Kidney epithelial cell (primary cell): ENCODE data around the gene CELSR3. TPM values are rescaled to one million over a fixed set of nuclear protein-coding genes. Genes with fewer than 3 reads are reported as not detected.

ENCODE experiments used
- DNase-seq: peaks from one replicate; pipeline ENCODE4 v3.0.0-alpha.2; 2010; ENCODE audit warnings: low read depth
- H3K27me3 ChIP-seq: 2 replicates; pipeline ENCODE4 v1.6.0; 2011; ENCODE audit warnings: low read length; ENCODE audit not compliant: control insufficient read depth, insufficient read depth
- H3K36me3 ChIP-seq: 2 replicates; pipeline ENCODE4 v1.5.1; 2011; ENCODE audit warnings: low read length; ENCODE audit not compliant: control insufficient read depth, insufficient read depth
- H3K4me3 ChIP-seq: 2 replicates; pipeline ENCODE4 v1.5.1; 2011; ENCODE audit warnings: low read depth, mild to moderate bottlenecking, control low read depth, low read length
- CTCF ChIP-seq: IDR thresholded peaks from 2 replicates; pipeline ENCODE4 v1.5.1; 2011; ENCODE audit warnings: mild to moderate bottlenecking, moderate library complexity, low read length, control low read depth, inconsistent platforms; ENCODE audit not compliant: insufficient read depth, poor library complexity, severe bottlenecking
- total RNA-seq: library from RNA; depleted of rRNA; stranded (reverse); fragments of >200 nt; gene quantifications from 2 replicates; pipeline ENCODE4 v1.2.3, GENCODE V29; 2015

The CELSR3 gene
- total RNA-seq, 1 donor from 2014 or later: 5.2 TPM

- Histone ChIP-seq H3K27me3 (no peaks in the 10 kb centered on the region), H3K36me3 (peaks cover 1% of the 10 kb centered on the region), H3K4me3 (no peak overlapping the region)
- no peak for TF ChIP-seq CTCF
- no peak for DNase-seq
These were observed 39.7 kb upstream of the CELSR3 start for GRCh38 chr3:48702320-48702920.

- no peak for DNase-seq
- Histone ChIP-seq H3K4me3 (no peak overlapping the region), H3K27me3 (no peaks in the 10 kb centered on the region), H3K36me3 (peaks cover 1% of the 10 kb centered on the region)
- TF ChIP-seq CTCF: no peak
These were observed 38.2 kb upstream of the CELSR3 start for GRCh38 chr3:48700731-48701405.

GRCh38 chr3:48698891-48699290 lies 36.2 kb upstream of the CELSR3 start:
- Histone ChIP-seq H3K4me3 (no peak overlapping the region), H3K27me3 (no peaks in the 10 kb centered on the region), H3K36me3 (peaks cover 6% of the 10 kb centered on the region)
- no peak for TF ChIP-seq CTCF
- no peak for DNase-seq

GRCh38 chr3:48697952-48698351 lies 35.3 kb upstream of the CELSR3 start:
- no peak for TF ChIP-seq CTCF
- Histone ChIP-seq H3K36me3 (peaks cover 10% of the 10 kb centered on the region), H3K4me3 (no peak overlapping the region), H3K27me3 (no peaks in the 10 kb centered on the region)
- no peak for DNase-seq

GRCh38 chr3:48696601-48697000 lies 33.9 kb upstream of the CELSR3 start:
- Histone ChIP-seq H3K36me3 (peaks cover 13% of the 10 kb centered on the region), H3K4me3 (no peak overlapping the region), H3K27me3 (no peaks in the 10 kb centered on the region)
- no peak for DNase-seq
- no peak for TF ChIP-seq CTCF

- Histone ChIP-seq H3K27me3 (no peaks in the 10 kb centered on the region), H3K4me3 (no peak overlapping the region), H3K36me3 (peaks cover 13% of the 10 kb centered on the region)
- peak; percentile 28 for DNase-seq
- TF ChIP-seq CTCF: no peak
These were observed 33.5 kb upstream of the CELSR3 start for GRCh38 chr3:48696156-48696555.
